ENCODE measurements around the gene E2F8.
A peak's percentile ranks its signal among the peaks of the same experiment; 100 is the strongest.

E2F8 gene

GRCh38 chr11:19237813-19238212, 2.9 kb downstream of the E2F8 start:
- no peak overlapping the region for H3K4me3 ChIP-seq (ENCODE audit: low read depth, low read length)

GRCh38 chr11:19237381-19237780, 3.4 kb downstream of the E2F8 start:
- in situ Hi-C loops (cut with HindIII; ENCODE audit: low sequenced_read_pairs) = no loop called here
- no peak for TF ChIP-seq CTCF (IDR thresholded peaks at IDR 0.05; ENCODE audit: low read depth, low read length, missing control alignments)
- H3K4me3 ChIP-seq (ENCODE audit: low read depth, low read length) = no peak overlapping the region
- no peak for DNase-seq (ENCODE audit: low read depth)

More at GRCh38 chr11:19237813-19238212, 2.9 kb downstream of the E2F8 start:
- DNase-seq (ENCODE audit: low read depth) = no peak
- in situ Hi-C loops (cut with HindIII; ENCODE audit: low sequenced_read_pairs) = no loop called here
- no peak for TF ChIP-seq CTCF (IDR thresholded peaks at IDR 0.05; ENCODE audit: low read depth, low read length, missing control alignments)

- no peak overlapping the region for H3K4me3 ChIP-seq (ENCODE audit: low read depth, low read length)
- DNase-seq (ENCODE audit: low read depth) = no peak
- no peak for TF ChIP-seq CTCF (IDR thresholded peaks at IDR 0.05; ENCODE audit: low read depth, low read length, missing control alignments)
- in situ Hi-C loops (cut with HindIII; ENCODE audit: low sequenced_read_pairs) = no loop called here
Measured at GRCh38 chr11:19234231-19234817, 6.4 kb downstream of the E2F8 start.

- in situ Hi-C loops (cut with HindIII; ENCODE audit: low sequenced_read_pairs) = no loop called here
- no peak for TF ChIP-seq CTCF (IDR thresholded peaks at IDR 0.05; ENCODE audit: low read depth, low read length, missing control alignments)
- peak; percentile 69 for DNase-seq (ENCODE audit: low read depth)
- H3K4me3 ChIP-seq (ENCODE audit: low read depth, low read length) = no peak overlapping the region
Measured at GRCh38 chr11:19232910-19233503, 7.7 kb downstream of the E2F8 start.

GRCh38 chr11:19229671-19230070, 11.1 kb downstream of the E2F8 start:
- no peak overlapping the region for H3K4me3 ChIP-seq (ENCODE audit: low read depth, low read length)
- in situ Hi-C loops (cut with HindIII; ENCODE audit: low sequenced_read_pairs) = no loop called here
- no peak for TF ChIP-seq CTCF (IDR thresholded peaks at IDR 0.05; ENCODE audit: low read depth, low read length, missing control alignments)
- no peak for DNase-seq (ENCODE audit: low read depth)

GRCh38 chr11:19228968-19229367, 11.8 kb downstream of the E2F8 start:
- TF ChIP-seq CTCF (IDR thresholded peaks at IDR 0.05; ENCODE audit: low read depth, low read length, missing control alignments) = no peak
- H3K4me3 ChIP-seq (ENCODE audit: low read depth, low read length) = no peak overlapping the region
- no peak for DNase-seq (ENCODE audit: low read depth)
- in situ Hi-C loops (cut with HindIII; ENCODE audit: low sequenced_read_pairs) = no loop called here

Measured in astrocyte of the cerebellum (primary cell).